ENCODE data around the gene C14orf180. TPM values are rescaled to one million over a fixed set of nuclear protein-coding genes. Genes with fewer than 3 reads are reported as not detected.

The C14orf180 gene
- total RNA-seq, 1 donor from 2014 or later, result not detected

DNA sequence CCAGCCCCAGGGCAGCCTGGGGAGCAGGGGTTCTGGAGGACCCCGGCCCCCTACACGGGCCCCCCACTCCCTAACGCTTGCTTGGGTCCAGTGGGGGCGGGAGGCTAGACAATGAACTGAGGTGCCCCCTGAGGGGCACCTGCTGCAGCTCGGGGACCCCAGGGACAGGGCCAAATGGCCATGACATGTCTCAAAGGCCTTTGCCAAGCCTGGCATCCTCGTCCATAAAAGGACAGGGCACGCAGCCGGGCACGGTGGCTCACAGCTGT lies 11.7 kb upstream of the C14orf180 start:
- H3K4me1 Mint-ChIP-seq (ENCODE audit: unreplicated experiment), result peaks cover 9% of the 10 kb centered on the region
- no peaks in the 10 kb centered on the region for H3K36me3 Mint-ChIP-seq
- H3K4me3 Mint-ChIP-seq, result no peak overlapping the region
- no peaks in the 10 kb centered on the region for H3K9me3 Mint-ChIP-seq
- H3K27ac Mint-ChIP-seq, result no peak overlapping the region
- no peak for DNase-seq (ENCODE audit: extremely low spot score, unreplicated experiment)
- H3K27me3 Mint-ChIP-seq, result peaks cover 15% of the 10 kb centered on the region
- no peak for TF ChIP-seq CTCF (conservative IDR thresholded peaks at IDR 0.05)

DNA sequence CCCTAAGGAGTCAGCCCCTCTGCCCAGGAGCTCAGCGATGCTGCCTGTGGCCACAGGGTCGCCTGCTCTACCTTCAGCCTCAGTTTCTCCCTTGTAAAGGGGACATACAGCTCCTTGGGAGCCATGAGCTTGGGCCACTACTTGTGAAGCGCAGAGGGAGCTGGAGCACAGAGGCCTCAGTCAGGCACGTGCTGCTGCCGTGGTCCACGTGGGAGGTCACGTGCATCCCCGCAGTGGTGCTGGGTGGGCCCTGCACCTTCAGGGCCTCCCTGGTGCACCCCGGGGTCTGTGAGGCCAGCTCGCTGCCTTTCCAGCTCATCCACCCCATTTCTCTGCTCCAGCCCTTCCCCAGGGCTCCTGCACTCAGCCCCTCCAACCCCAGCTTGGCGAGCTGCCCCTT lies 10.9 kb upstream of the C14orf180 start:
- H3K4me1 Mint-ChIP-seq (ENCODE audit: unreplicated experiment), result peaks cover 9% of the 10 kb centered on the region

GRCh38 chr14:104569435-104569834 lies 10.1 kb upstream of the C14orf180 start:
- H3K9me3 Mint-ChIP-seq, result no peaks in the 10 kb centered on the region
- no peak for DNase-seq (ENCODE audit: extremely low spot score, unreplicated experiment)
- peaks cover 15% of the 10 kb centered on the region for H3K4me1 Mint-ChIP-seq (ENCODE audit: unreplicated experiment)

More for the DNA sequence above, 10.9 kb upstream of the C14orf180 start:
- Mint-ChIP-seq H3K9me3 (no peaks in the 10 kb centered on the region), H3K27ac (no peak overlapping the region), H3K27me3 (peaks cover 15% of the 10 kb centered on the region), H3K36me3 (no peaks in the 10 kb centered on the region), H3K4me3 (no peak overlapping the region)
- TF ChIP-seq CTCF (conservative IDR thresholded peaks at IDR 0.05), result no peak
- no peak for DNase-seq (ENCODE audit: extremely low spot score, unreplicated experiment)

DNA sequence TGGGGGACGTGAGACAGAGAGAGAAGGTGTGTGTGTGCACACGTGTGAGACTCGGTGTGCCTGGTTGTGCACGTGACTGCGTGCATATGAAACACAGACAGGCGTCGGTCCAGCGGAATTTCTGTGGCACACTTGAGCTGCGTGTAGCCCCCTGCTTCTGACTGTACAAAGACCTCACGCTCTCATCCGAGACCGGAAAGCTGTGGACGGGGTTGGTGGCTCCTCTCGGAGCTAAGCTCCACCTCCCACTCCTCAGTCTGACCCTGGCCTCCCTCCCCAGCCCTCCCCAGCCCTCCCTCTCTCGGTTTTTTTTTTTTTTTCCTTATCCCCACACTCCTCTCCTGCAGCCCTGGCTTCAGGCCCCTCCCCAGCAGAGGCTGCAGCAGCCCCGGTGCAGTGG lies 8.3 kb upstream of the C14orf180 start:
- Mint-ChIP-seq H3K9me3 (no peaks in the 10 kb centered on the region), H3K27me3 (peaks cover 7% of the 10 kb centered on the region), H3K4me1 (ENCODE audit: unreplicated experiment) (peaks cover 18% of the 10 kb centered on the region), H3K4me3 (no peak overlapping the region), H3K27ac (no peak overlapping the region), H3K36me3 (no peaks in the 10 kb centered on the region)
- TF ChIP-seq CTCF (conservative IDR thresholded peaks at IDR 0.05), result no peak
- DNase-seq (ENCODE audit: extremely low spot score, unreplicated experiment), result no peak

More at GRCh38 chr14:104569435-104569834, 10.1 kb upstream of the C14orf180 start:
- Mint-ChIP-seq H3K4me3 (no peak overlapping the region), H3K27ac (no peak overlapping the region), H3K36me3 (no peaks in the 10 kb centered on the region), H3K27me3 (peaks cover 10% of the 10 kb centered on the region)
- no peak for TF ChIP-seq CTCF (conservative IDR thresholded peaks at IDR 0.05)

DNA sequence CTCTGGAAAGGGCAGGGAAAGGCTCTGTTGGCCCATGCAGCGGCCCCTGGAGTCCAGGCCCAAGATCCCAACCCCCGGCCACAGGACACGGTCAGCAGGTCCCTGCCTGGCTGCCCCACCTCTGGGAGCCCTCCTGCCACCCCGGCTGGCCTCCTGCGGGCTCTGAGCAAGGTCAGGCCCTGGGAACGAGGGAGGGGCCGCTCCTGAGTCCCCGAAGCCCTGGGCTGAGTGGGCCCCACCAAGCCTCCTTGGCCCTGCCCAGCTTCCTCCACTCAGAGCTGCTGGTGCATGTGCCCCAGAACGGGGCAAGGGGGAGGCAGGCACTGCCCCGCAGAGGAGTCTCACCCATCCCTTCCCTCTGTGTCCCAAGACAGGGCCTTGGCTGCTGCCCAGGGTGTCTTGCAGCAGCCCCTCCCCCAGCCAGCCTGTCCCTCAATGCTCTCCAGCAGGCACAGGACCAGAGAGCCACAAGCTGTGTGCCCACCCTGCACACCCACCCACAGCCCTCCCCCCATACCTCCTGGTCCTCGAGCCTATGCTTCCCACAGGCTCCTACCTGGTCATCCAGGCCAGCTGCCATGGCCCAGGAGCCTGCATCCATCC lies 7.4 kb upstream of the C14orf180 start:
- H3K4me1 Mint-ChIP-seq (ENCODE audit: unreplicated experiment), result peaks cover 18% of the 10 kb centered on the region
- no peak overlapping the region for H3K4me3 Mint-ChIP-seq
- DNase-seq (ENCODE audit: extremely low spot score, unreplicated experiment), result no peak
- H3K9me3 Mint-ChIP-seq, result no peaks in the 10 kb centered on the region
- no peak for TF ChIP-seq CTCF (conservative IDR thresholded peaks at IDR 0.05)
- H3K27me3 Mint-ChIP-seq, result peaks cover 7% of the 10 kb centered on the region
- H3K27ac Mint-ChIP-seq, result no peak overlapping the region
- H3K36me3 Mint-ChIP-seq, result no peaks in the 10 kb centered on the region

GRCh38 chr14:104572668-104573067 lies 6.9 kb upstream of the C14orf180 start:
- H3K4me1 Mint-ChIP-seq (ENCODE audit: unreplicated experiment), result peaks cover 15% of the 10 kb centered on the region

More at GRCh38 chr14:104572668-104573067, 6.9 kb upstream of the C14orf180 start:
- Mint-ChIP-seq H3K27me3 (peaks cover 7% of the 10 kb centered on the region), H3K9me3 (no peaks in the 10 kb centered on the region), H3K4me3 (no peak overlapping the region), H3K27ac (no peak overlapping the region), H3K36me3 (no peaks in the 10 kb centered on the region)
- TF ChIP-seq CTCF (conservative IDR thresholded peaks at IDR 0.05), result no peak
- DNase-seq (ENCODE audit: extremely low spot score, unreplicated experiment), result no peak
